ENCODE measurements around the gene GSDMA.

Gene GSDMA

GRCh38 chr17:39952680-39953470 lies 9.9 kb upstream of the GSDMA start:
- DNase-seq = peak; percentile 82 to 99 (median 93)
- intact Hi-C loops (cut with DNase I) = loop anchor here (1.0 kb wide), 1 partner anchor 27 kb away; the partner anchor contains the start of gene PSMD3

DNA sequence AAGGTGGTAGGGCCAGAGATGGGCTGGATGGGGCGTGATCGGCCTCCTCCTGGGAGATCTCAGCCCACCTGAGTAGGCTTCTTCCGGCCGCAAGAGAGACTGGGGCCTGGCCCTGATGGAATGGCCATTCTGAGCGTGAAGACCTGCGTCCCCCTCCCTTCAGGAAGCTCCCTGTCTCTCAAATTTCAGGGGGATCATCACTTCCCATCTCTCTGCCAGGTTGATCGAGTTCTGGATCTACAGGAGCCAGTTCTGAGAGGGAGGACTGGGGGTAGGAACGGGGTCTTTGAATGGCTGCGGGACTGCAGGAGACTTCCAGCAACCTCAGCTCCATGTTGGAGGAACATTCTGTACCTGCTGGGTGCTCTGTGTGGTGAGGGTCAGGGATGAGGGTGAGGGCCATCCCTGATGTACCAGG lies 9.3 kb upstream of the GSDMA start:
- no peak for DNase-seq
- intact Hi-C loops (cut with DNase I) = loop anchor here (1.0 kb wide), 1 partner anchor 27 kb away; the partner anchor contains the start of gene PSMD3

DNA sequence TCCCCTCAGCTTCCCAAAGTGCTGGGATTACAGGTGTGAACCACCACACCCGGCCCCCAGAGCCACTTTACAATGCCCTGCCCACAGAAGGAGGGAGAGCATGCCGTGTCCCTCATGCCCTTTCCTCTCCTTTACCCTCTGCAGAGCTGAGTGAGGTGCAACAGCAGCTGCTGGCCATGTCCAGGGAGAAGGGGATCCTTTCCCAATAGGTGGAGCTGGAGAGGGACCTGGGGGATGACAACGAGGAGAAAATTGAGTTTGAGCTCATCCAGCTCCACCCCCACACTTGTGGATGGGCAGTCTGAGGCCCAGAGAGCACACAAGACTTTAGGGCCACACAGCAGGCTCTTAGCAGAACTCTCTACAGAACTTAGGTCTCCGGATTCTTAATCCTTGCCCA lies 7.9 kb upstream of the GSDMA start:
- no peak for DNase-seq
- intact Hi-C loops (cut with DNase I) = no loop called here

GRCh38 chr17:39955726-39956225 lies 7.0 kb upstream of the GSDMA start:
- no peak for DNase-seq
- intact Hi-C loops (cut with DNase I) = no loop called here

GRCh38 chr17:39960524-39961041 lies 2.2 kb upstream of the GSDMA start:
- intact Hi-C loops (cut with DNase I) = no loop called here
- DNase-seq = no peak

- peak in 1 of 10 donors; percentile 22 for DNase-seq
- intact Hi-C loops (cut with DNase I) = no loop called here
Measured at GRCh38 chr17:39963829-39964228, 1.0 kb downstream of the GSDMA start.

DNA sequence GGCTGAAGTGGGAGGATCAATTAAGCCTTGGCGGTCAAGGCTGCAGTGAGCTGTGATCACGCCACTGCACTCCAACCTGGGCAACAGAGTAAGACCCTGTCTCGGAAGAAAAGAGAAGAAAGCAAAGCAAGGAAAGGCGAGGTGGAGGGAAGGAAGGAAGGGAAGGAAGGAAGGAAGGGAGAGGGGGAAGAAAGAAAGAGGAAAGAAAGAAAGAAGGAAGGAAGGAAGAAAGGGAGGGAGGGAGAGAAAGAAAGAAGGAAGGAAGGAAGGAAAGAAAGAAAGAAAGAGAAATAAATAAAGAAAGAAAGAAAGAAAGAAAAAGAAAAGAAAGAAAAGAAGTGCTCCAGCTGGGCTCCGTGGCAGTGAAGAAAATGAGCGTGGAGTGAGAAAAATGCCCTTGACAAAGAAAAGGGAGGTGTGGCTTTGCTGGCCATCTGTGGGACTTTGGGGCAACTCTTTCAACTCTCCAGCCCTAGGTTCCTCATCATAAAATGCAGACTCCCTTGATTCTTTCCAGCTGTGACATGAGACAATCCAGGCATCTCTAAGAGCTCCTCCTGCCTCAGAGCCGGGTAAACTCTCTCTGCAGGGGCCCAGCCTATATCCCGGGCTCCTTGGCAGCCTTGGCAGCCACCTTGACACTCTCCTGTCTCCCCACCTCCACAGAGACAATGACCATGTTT lies 2.4 kb downstream of the GSDMA start:
- no peak for DNase-seq
- intact Hi-C loops (cut with DNase I) = no loop called here

GRCh38 chr17:39966771-39967170 lies 4.0 kb downstream of the GSDMA start:
- intact Hi-C loops (cut with DNase I) = no loop called here
- peak in 1 of 10 donors; percentile 4 for DNase-seq

GRCh38 chr17:39968761-39969160 lies 6.0 kb downstream of the GSDMA start:
- DNase-seq = no peak
- intact Hi-C loops (cut with DNase I) = no loop called here

DNA sequence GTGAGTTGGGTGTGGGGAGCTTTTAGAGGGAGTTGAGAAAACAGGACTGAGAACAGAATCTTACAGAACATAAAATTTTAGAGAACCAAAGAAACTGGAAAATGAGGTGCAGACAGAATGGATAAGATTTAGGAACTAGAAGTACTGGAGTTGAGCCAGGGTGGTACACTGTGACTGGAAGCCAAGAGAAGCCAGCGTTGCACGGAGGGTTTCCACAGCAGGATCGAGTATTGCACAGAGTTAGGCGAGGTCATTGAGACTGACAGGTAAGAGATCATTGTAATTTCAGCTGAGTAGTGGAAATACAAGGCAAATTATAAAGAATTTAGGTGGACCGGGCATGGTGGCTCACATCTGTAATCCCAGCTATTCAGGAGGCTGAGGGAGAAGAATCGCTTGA lies 6.6 kb downstream of the GSDMA start:
- intact Hi-C loops (cut with DNase I) = no loop called here
- DNase-seq = no peak

DNA sequence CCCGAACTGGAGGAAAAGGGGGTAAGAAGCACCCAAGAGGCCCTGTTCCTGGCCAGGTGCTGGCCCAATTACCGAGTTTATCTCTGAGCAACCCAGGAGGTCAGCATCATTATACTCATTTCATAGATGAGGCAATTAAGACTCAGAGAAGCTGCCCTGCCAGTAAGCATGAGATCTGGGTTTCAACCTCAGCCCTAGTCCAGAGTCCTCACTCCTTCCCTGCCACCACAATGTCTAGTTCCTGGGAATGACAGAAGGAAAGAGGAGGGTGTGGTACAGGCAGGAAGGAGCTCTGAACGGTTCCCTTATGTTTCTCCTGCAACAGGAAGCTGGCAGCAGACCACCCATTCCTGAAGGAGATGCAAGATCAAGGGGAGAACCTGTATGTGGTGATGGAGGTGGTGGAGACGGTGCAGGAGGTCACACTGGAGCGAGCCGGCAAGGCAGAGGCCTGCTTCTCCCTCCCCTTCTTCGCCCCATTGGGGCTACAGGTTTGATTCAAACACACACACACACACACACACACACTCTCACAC lies 7.4 kb downstream of the GSDMA start:
- no peak for DNase-seq
- intact Hi-C loops (cut with DNase I) = no loop called here

DNA sequence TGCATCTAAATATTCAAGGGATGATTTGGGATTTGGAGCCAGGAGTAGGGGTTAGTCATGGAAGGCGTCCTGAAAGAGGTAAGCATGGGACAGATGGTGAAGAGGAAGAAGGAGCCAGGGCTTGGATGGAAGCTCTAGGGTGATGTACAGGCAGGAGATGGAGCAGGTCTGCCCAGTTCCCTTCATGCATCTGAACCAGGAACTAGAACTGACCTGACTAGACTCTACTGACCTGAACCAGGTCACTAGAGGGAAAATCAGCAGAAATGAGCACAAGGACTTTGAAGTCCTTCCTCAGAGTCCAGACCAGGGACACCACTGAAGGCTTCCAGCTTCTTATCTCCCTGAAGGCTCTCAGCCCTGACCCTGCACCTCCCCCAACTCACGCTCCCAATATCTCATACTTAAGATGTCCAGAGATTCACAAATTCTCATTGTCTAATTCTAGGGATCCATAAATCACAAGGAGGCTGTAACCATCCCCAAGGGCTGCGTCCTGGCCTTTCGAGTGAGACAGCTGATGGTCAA lies 8.3 kb downstream of the GSDMA start:
- no peak for DNase-seq
- intact Hi-C loops (cut with DNase I) = no loop called here

GRCh38 chr17:39972271-39972670 lies 9.5 kb downstream of the GSDMA start:
- DNase-seq = no peak
- intact Hi-C loops (cut with DNase I) = no loop called here

DNA sequence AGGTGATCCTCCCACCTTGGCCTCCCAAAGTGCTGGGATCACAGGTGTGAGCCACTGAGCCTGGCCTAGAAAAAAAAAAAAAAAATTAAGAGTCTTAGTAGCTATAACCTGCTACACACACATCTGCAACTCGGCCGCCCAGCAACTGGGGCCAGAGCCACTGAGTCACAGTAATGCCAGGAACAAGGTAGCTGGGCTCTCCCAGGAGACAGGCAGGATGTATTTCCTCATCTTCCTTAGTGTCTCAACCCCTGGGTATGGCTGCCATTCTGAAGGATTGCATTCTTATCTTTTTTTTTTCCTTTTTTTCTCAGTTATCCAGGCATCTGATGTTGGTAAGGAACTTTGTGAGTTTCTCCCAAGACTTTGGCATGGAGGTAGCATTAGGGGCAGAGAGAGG lies 10.7 kb downstream of the GSDMA start:
- no peak for DNase-seq
- intact Hi-C loops (cut with DNase I) = no loop called here

GRCh38 chr17:39974433-39974832 lies 11.6 kb downstream of the GSDMA start:
- DNase-seq = no peak
- intact Hi-C loops (cut with DNase I) = no loop called here

- intact Hi-C loops (cut with DNase I) = no loop called here
Measured at GRCh38 chr17:39975801-39976200, 13.0 kb downstream of the GSDMA start.

GRCh38 chr17:39979016-39979670 lies 16.3 kb downstream of the GSDMA start:
- DNase-seq = no peak

More at GRCh38 chr17:39975801-39976200, 13.0 kb downstream of the GSDMA start:
- DNase-seq = no peak

GRCh38 chr17:39979893-39980350 lies 17.1 kb downstream of the GSDMA start:
- intact Hi-C loops (cut with DNase I) = loop anchor here (1.0 to 2.0 kb wide), 3 partner anchors 21 to 51 kb away; no protein-coding TSS in a partner anchor
- DNase-seq = peak in 2 of 10 donors; percentile 10 to 20

More at GRCh38 chr17:39979016-39979670, 16.3 kb downstream of the GSDMA start:
- intact Hi-C loops (cut with DNase I) = no loop called here

DNA sequence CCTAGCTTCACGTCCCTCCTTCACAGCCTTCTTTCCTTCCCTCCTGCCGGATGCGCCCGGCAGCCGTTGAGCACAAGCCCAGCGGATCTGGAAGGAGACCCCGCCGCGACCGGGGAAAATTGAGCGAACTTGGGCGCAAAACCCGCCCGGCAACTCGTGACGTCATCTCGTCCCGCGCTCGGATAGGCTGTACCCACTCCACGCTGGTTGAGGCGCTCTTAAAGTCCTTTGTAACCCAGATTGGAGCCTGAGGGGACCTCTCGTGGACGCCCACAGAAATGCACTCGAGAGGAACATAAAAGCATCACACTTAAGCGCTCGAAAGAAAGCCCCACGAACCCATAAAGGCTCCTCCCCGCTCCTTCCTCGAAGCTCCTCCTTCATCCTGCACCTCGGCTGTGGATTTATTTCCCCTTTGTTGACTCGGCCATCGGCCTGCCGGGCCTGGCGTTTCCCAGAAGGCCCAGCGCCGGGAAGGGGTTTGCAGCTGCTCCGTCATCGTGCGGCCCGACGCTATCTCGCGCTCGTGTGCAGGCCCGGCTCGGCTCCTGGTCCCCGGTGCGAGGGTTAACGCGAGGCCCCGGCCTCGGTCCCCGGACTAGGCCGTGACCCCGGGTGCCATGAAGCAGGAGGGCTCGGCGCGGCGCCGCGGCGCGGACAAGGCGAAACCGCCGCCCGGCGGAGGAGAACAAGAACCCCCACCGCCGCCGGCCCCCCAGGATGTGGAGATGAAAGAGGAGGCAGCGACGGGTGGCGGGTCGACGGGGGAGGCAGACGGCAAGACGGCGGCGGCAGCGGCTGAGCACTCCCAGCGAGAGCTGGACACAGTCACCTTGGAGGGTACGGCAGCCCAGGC lies 17.8 kb downstream of the GSDMA start, which contains the start of gene PSMD3:
TSS of gene PSMD3 (plus strand) at position 457 of the 856 bp plus-strand sequence. CDS start at position 621, 164 bp downstream.
- DNase-seq = peak; percentile 96 to 100 (median 98)
- intact Hi-C loops (cut with DNase I) = loop anchor here (1.0 to 2.0 kb wide), 3 partner anchors 21 to 52 kb away; no protein-coding TSS in a partner anchor

Measured in posterior cingulate gyrus (tissue), 11 donors.